GM12878 (cell line): Measurements from ENCODE around the gene FAM118B. TPM values are rescaled to one million over a fixed set of nuclear protein-coding genes. Genes with fewer than 3 reads are reported as not detected.

Source experiments
- ATAC-seq: fragments of 200-7000 bp; cut with Tn5 transposase; 3 replicates; pipeline ENCODE4 v1.9.1; 2020; ENCODE audit warnings: mild to moderate bottlenecking, moderate library complexity
- BruUV-seq: library from RNA; stranded (reverse); fragments of 400-500 nt; replicated peaks from 2 replicates; lab custom pipeline; 2021; lab: Mats Ljungman, UMichigan
- CTCF ChIA-PET: fragments of 300-600 bp; sonication (Branson Sonifier 250); formaldehyde crosslinking; extraction: SDS; loops from one replicate; lab custom pipeline; 2021; ENCODE audit warnings: inconsistent platforms; lab: Yijun Ruan, JAX
- POLR2A ChIA-PET: fragments of 350-600 bp; formaldehyde crosslinking; extraction: SDS; loops from one replicate; lab custom pipeline; 2021; ENCODE audit warnings: inconsistent platforms; lab: Charles Lee
- RAD21 ChIA-PET: fragments of 300-600 bp; sonication (Branson Sonifier 250); formaldehyde crosslinking; loops from one replicate; lab custom pipeline; 2023; ENCODE audit warnings: antibody characterized with exemption; ENCODE audit not compliant: unreplicated experiment; lab: Charles Lee
- SMC1A ChIA-PET: fragments of 300-600 bp; sonication (Branson Sonifier 250); formaldehyde crosslinking; loops from one replicate; lab custom pipeline; 2023; ENCODE audit not compliant: unreplicated experiment, uncharacterized antibody; lab: Charles Lee
- DNase-seq: peaks from one replicate; pipeline ENCODE4 v3.0.0-alpha.2; 2011; ENCODE audit warnings: low read depth, low spot score
- FAIRE-seq: peaks from 3 replicates; lab custom pipeline; 2011; peaks lifted over from hg19 to GRCh38; lab: Jason Lieb, UNC
- H2AFZ ChIP-seq: 2 replicates; pipeline ENCODE4 v1.6.0; 2011; ENCODE audit warnings: low read depth, low read length, control low read depth; ENCODE audit not compliant: control insufficient read depth
- H3K27ac ChIP-seq: 2 replicates; pipeline ENCODE4 v1.5.1; 2011; ENCODE audit warnings: control low read depth; ENCODE audit not compliant: control insufficient read depth, insufficient read depth
- H3K27me3 ChIP-seq, 2 experiments: replicated peaks in 1 of 2; 2 replicates each; pipeline versions ENCODE4 v1.6.0 to v1.6.1; 2011; ENCODE audit warnings: low read length in 1 of 2; ENCODE audit not compliant: control insufficient read depth in 2 of 2, insufficient read depth in 2 of 2
- H3K36me3 ChIP-seq, 2 experiments: 2 replicates each; pipeline ENCODE4 v1.5.1; 2011; ENCODE audit warnings: low read length in 1 of 2; ENCODE audit not compliant: control insufficient read depth in 2 of 2, insufficient read depth in 2 of 2
- H3K4me1 ChIP-seq: 2 replicates; pipeline ENCODE4 v1.6.1; 2011; ENCODE audit warnings: mild to moderate bottlenecking, low read length, moderate library complexity, mixed read lengths; ENCODE audit not compliant: control insufficient read depth, insufficient read depth
- H3K4me2 ChIP-seq: 2 replicates; pipeline ENCODE4 v1.6.0; 2011; ENCODE audit warnings: control low read depth; ENCODE audit not compliant: control insufficient read depth, insufficient read depth
- H3K4me3 ChIP-seq: fragments of 200-600 bp; sonication (generic); 2 replicates; pipeline ENCODE4 v1.5.1; 2016
- H3K79me2 ChIP-seq: 2 replicates; pipeline ENCODE4 v1.6.0; 2011; ENCODE audit warnings: low read length; ENCODE audit not compliant: control insufficient read depth, insufficient read depth
- H3K9ac ChIP-seq: 2 replicates; pipeline ENCODE4 v1.8.0; 2011; ENCODE audit warnings: low read length, control low read depth, mixed read lengths; ENCODE audit not compliant: control insufficient read depth, insufficient read depth
- H3K9me3 ChIP-seq: replicated peaks from 3 replicates; pipeline ENCODE4 v1.5.1; 2011; ENCODE audit warnings: mild to moderate bottlenecking, low read length; ENCODE audit not compliant: control insufficient read depth, insufficient read depth
- H4K20me1 ChIP-seq: 2 replicates; pipeline ENCODE4 v1.6.0; 2011; ENCODE audit not compliant: control insufficient read depth, insufficient read depth
- BCLAF1 ChIP-seq: fragments of 450-650 bp; IDR thresholded peaks from 2 replicates; pipeline ENCODE4 v1.6.1; 2017; ENCODE audit warnings: antibody characterized with exemption, mild to moderate bottlenecking, moderate library complexity
- CHD1 ChIP-seq: IDR thresholded peaks from 2 replicates; pipeline ENCODE4 v1.6.1; 2012; ENCODE audit warnings: low read depth, low read length, improper control_type of control experiment
- EZH2 ChIP-seq: IDR thresholded peaks from 2 replicates; pipeline ENCODE4 v1.6.1; 2012; ENCODE audit warnings: low read depth, mild to moderate bottlenecking, control low read depth, inconsistent platforms, low read length, borderline replicate concordance; ENCODE audit not compliant: control insufficient read depth
- GABPA ChIP-seq: IDR thresholded peaks from 2 replicates; pipeline ENCODE4 v1.6.1; 2014; ENCODE audit warnings: antibody characterized with exemption, low read depth, mild to moderate bottlenecking, inconsistent platforms
- HDGF ChIP-seq: fragments of 450-650 bp; IDR thresholded peaks from 2 replicates; pipeline ENCODE4 v1.6.1; 2016; ENCODE audit warnings: antibody characterized with exemption
- JUND ChIP-seq: IDR thresholded peaks from 2 replicates; pipeline ENCODE4 v1.6.1; 2012; ENCODE audit warnings: low read depth, mild to moderate bottlenecking, low read length, improper control_type of control experiment, moderate library complexity
- MYC ChIP-seq: IDR thresholded peaks from 2 replicates; pipeline ENCODE4 v1.6.1; 2011; ENCODE audit warnings: mild to moderate bottlenecking, low read length, moderate library complexity, inconsistent platforms; ENCODE audit not compliant: insufficient read depth, insufficient replicate concordance, insufficient read length, severe bottlenecking
- NRF1 ChIP-seq: conservative IDR thresholded peaks from 2 replicates; pipeline ENCODE4 v1.6.1; 2011; ENCODE audit warnings: mild to moderate bottlenecking, low read depth, low read length, improper control_type of control experiment
- PKNOX1 ChIP-seq: fragments of 450-650 bp; IDR thresholded peaks from 2 replicates; pipeline ENCODE4 v1.6.1; 2016; ENCODE audit warnings: mild to moderate bottlenecking
- POLR2AphosphoS2 ChIP-seq: IDR thresholded peaks from 2 replicates; pipeline ENCODE4 v1.6.1; 2011; ENCODE audit warnings: low read depth, mild to moderate bottlenecking, low read length, improper control_type of control experiment, moderate library complexity
- RFX5 ChIP-seq: IDR thresholded peaks from 2 replicates; pipeline ENCODE4 v1.6.1; 2011; ENCODE audit warnings: low read depth, low read length, improper control_type of control experiment
- SP1 ChIP-seq: IDR thresholded peaks from one replicate; pipeline ENCODE4 v1.6.1; 2011; ENCODE audit warnings: low read depth, low read length
- SPI1 ChIP-seq: IDR thresholded peaks from 2 replicates; pipeline ENCODE4 v1.6.1; 2011; ENCODE audit warnings: low read depth, mild to moderate bottlenecking, low read length, moderate library complexity, borderline replicate concordance; ENCODE audit not compliant: insufficient read depth
- TCF3 ChIP-seq: IDR thresholded peaks from 2 replicates; pipeline ENCODE4 v1.6.1; 2012; ENCODE audit warnings: low read depth, mild to moderate bottlenecking, low read length, borderline replicate concordance; ENCODE audit not compliant: insufficient read depth
- ZBED1 ChIP-seq: IDR thresholded peaks from 2 replicates; pipeline ENCODE4 v1.6.1; 2016; ENCODE audit warnings: borderline replicate concordance
- WGBS: methylation state at CpG from one replicate; pipeline ENCODE4 v1.1.6; 2016; ENCODE audit warnings: low lambda C conversion rate; ENCODE audit not compliant: insufficient replicate concordance, insufficient coverage; ENCODE audit errors: missing lambda C conversion rate; 5-methylcytosine and 5-hydroxymethylcytosine counted together
- in situ Hi-C: fragments of 300-500 bp; cut with MboI; formaldehyde crosslinking; loops from 9 replicates; pipeline ENCODE4 v1.14.3; 2018; ENCODE audit warnings: mixed read lengths
- intact Hi-C: fragments of 100-400 bp; cut with micrococcal nuclease; formaldehyde crosslinking; loops from one replicate; pipeline ENCODE4 v1.14.2; 2022; ENCODE audit not compliant: unreplicated experiment
- polyA plus RNA-seq, 11 experiments: library from polyadenylated mRNA; depleted of rRNA in 4 of 11; unstranded in 6 of 11; stranded (reverse) in 5 of 11; fragments of >200 nt; fragmentation: Nextera tagmentation in 4 of 11; fragmentation: Illumina TruSeq in 1 of 11; extraction: Ambion mirVana in 4 of 11; extraction: Trizol in 1 of 11; gene quantifications; 1 replicate in 1 of 11; 2 replicates in 10 of 11; pipeline versions ENCODE4 v1.2.1 to v1.2.3, GENCODE V29; 2011 to 2016; ENCODE audit warnings: inconsistent platforms in 2 of 11, missing spikeins in 2 of 11, low read depth in 1 of 11
- total RNA-seq, 4 experiments: library from RNA; depleted of rRNA in 3 of 4; stranded (reverse); fragments of >200 nt in 3 of 4; fragmentation: Illumina TruSeq in 1 of 4; extraction: Trizol in 1 of 4; gene quantifications; 2 replicates each; pipeline versions ENCODE4 v1.2.1 to v1.2.3, GENCODE V29; 2013 to 2021

Gene FAM118B
- total and polyA plus RNA-seq, 10 of the 15 experiments (the other 5 are each of a cell fraction or from before 2014, with no cell fraction given): 12.8 to 29.7 (median 16.5) TPM

GRCh38 chr11:126165311-126165720 lies 46.3 kb upstream of the FAM118B start (continued):
- TF ChIP-seq BCLAF1: no peak
- TF ChIP-seq POLR2AphosphoS2: no peak
- TF ChIP-seq SP1: no peak
- TF ChIP-seq MYC: no peak
- TF ChIP-seq, all 136 proteins: peak for 0

DNA sequence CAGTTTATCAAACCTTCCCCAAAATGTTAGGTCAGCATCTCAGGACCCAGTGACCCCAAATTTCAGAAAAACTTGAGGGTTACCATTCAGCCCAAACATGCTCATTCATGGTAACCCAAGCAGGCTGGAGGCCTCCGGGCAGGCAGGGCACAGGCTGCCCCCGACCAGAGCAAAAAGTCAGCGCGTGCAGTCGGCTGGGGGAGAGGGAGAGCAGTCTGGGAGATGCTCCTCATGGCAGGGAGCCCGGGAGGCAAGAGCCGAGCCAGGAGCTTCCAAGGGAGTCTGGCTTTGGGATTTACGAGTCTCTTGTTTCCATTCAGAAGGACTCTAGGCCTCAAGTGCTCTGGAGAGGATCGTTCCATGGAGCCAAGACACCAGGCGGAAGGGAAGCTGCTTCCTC lies 45.8 kb upstream of the FAM118B start:
- in situ Hi-C loops: no loop called here
- Histone ChIP-seq H3K4me3 (no peak overlapping the region), H3K36me3 (no peaks in the 10 kb centered on the region), H3K4me2 (no peak overlapping the region), H4K20me1 (no peaks in the 10 kb centered on the region), H3K4me1 (no peaks in the 10 kb centered on the region), H3K27ac (no peak overlapping the region), H3K27me3 (no peaks in the 10 kb centered on the region), H3K9ac (no peak overlapping the region), H2AFZ (no peak overlapping the region), H3K9me3 (no peaks in the 10 kb centered on the region), H3K79me2 (no peaks in the 10 kb centered on the region)
- ChIA-PET CTCF (no interaction called here), RAD21 (no interaction called here), POLR2A (no interaction called here), SMC1A (no interaction called here)
- no peak for DNase-seq
- no peak for FAIRE-seq
- no TSS peak for BruUV-seq
- intact Hi-C loops: no loop called here
- no peak for ATAC-seq
- 42% methylated on average over 10 of the region's 10 CpGs for WGBS
- TF ChIP-seq JUND (no peak), GABPA (no peak), NRF1 (no peak), SPI1 (no peak), HDGF (no peak), PKNOX1 (no peak), ZBED1 (no peak), TCF3 (no peak), CHD1 (no peak), RFX5 (no peak), EZH2 (no peak)
